A549 (cell line): ENCODE results near the gene TMEM63C. TPM values are rescaled to one million over a fixed set of nuclear protein-coding genes. Genes with fewer than 3 reads are reported as not detected.

Experiments used
- ATAC-seq, 2 experiments: fragments of 200-7000 bp in 1 of 2; fragments of >200 bp in 1 of 2; cut with Nextera tagmentation in 1 of 2; cut with Tn5 transposase in 1 of 2; 3 replicates each; pipeline versions ENCODE4 v1.8.0 to v1.9.1; 2018 to 2020; ENCODE audit warnings: mild to moderate bottlenecking in 1 of 2, moderate library complexity in 1 of 2
- CTCF ChIA-PET: fragments of 300-600 bp; sonication (Branson Sonifier 250); formaldehyde crosslinking; extraction: SDS; loops from one replicate; lab custom pipeline; 2021; ENCODE audit warnings: antibody characterized with exemption, inconsistent platforms; lab: Yijun Ruan, JAX
- POLR2A ChIA-PET: fragments of 350-600 bp; formaldehyde crosslinking; extraction: SDS; loops from one replicate; lab custom pipeline; 2021; ENCODE audit warnings: antibody characterized with exemption, inconsistent platforms; lab: Yijun Ruan, JAX
- DNase-seq, 2 experiments: peaks; one replicate each; pipeline versions ENCODE4 v3.0.0 to v3.0.0-alpha.2; 2011 to 2016; ENCODE audit warnings: low read depth in 1 of 2, low spot score in 1 of 2
- FAIRE-seq: peaks from 2 replicates; lab custom pipeline; 2011; peaks lifted over from hg19 to GRCh38; lab: Jason Lieb, UNC
- H3K27ac ChIP-seq, 2 experiments: fragments of >200 bp; sonication (Bioruptor Twin); formaldehyde crosslinking; 3 replicates each; pipeline ENCODE4 v1.5.1; 2016 to 2017
- H3K4me1 ChIP-seq: fragments of >200 bp; sonication (Bioruptor Twin); formaldehyde crosslinking; 3 replicates; pipeline ENCODE4 v1.6.1; 2016
- H3K4me2 ChIP-seq: fragments of >200 bp; sonication (Bioruptor Twin); formaldehyde crosslinking; 3 replicates; pipeline ENCODE4 v1.6.1; 2016
- H3K4me3 ChIP-seq: fragments of >200 bp; sonication (Bioruptor Twin); formaldehyde crosslinking; 3 replicates; pipeline ENCODE4 v1.5.1; 2016
- H3K9me3 ChIP-seq: fragments of >200 bp; sonication (Bioruptor Twin); formaldehyde crosslinking; 3 replicates; pipeline ENCODE4 v1.6.1; 2016
- CBX2 ChIP-seq: fragments of 200-600 bp; sonication (generic); IDR thresholded peaks from 2 replicates; pipeline ENCODE4 v1.6.1; 2016; ENCODE audit warnings: low read depth, mild to moderate bottlenecking, borderline replicate concordance
- CBX8 ChIP-seq: fragments of 200-600 bp; sonication (generic); IDR thresholded peaks from 2 replicates; pipeline ENCODE4 v1.6.1; 2016
- EHF ChIP-seq: fragments of 250-450 bp; sonication (Bioruptor Pico); IDR thresholded peaks from 2 replicates; pipeline ENCODE4 v1.5.0; 2020; ENCODE audit warnings: mild to moderate bottlenecking
- ESRRA ChIP-seq: fragments of 150-350 bp; IDR thresholded peaks from 2 replicates; pipeline ENCODE4 v1.6.1; 2014; ENCODE audit warnings: mild to moderate bottlenecking, low read length, borderline replicate concordance
- FOSB ChIP-seq: fragments of 250-450 bp; sonication (Bioruptor Pico); IDR thresholded peaks from 2 replicates; pipeline ENCODE4 v1.5.0; 2020; ENCODE audit warnings: mild to moderate bottlenecking, moderate library complexity
- HOXB13 ChIP-seq: fragments of 250-450 bp; sonication (Bioruptor Pico); IDR thresholded peaks from 2 replicates; pipeline ENCODE4 v1.5.0; 2020; ENCODE audit warnings: low read depth, mild to moderate bottlenecking, moderate library complexity
- MAFK ChIP-seq: fragments of 450-650 bp; IDR thresholded peaks from 2 replicates; pipeline ENCODE4 v1.6.1; 2014; ENCODE audit not compliant: partially characterized antibody
- NFE2L2 ChIP-seq: fragments of 150-350 bp; conservative IDR thresholded peaks from 2 replicates; pipeline ENCODE4 v1.6.1; 2014; ENCODE audit warnings: low read length
- POLR2AphosphoS2 ChIP-seq: conservative IDR thresholded peaks from 2 replicates; pipeline ENCODE4 v1.6.1; 2012; ENCODE audit warnings: low read length, improper control_type of control experiment, inconsistent platforms
- RFX5 ChIP-seq: fragments of 450-650 bp; IDR thresholded peaks from 2 replicates; pipeline ENCODE4 v1.7.1; 2014; ENCODE audit warnings: antibody characterized with exemption, mild to moderate bottlenecking, moderate library complexity
- SMC3 ChIP-seq: fragments of >200 bp; sonication (Bioruptor Twin); formaldehyde crosslinking; IDR thresholded peaks from 3 replicates; pipeline ENCODE4 v1.6.1; 2018; ENCODE audit warnings: inconsistent platforms
- SREBF2 ChIP-seq: fragments of 450-650 bp; IDR thresholded peaks from 2 replicates; pipeline ENCODE4 v1.6.1; 2014; ENCODE audit warnings: mild to moderate bottlenecking, moderate library complexity
- WGBS: methylation state at CpG from one replicate; pipeline ENCODE4 v1.1.6; 2017; ENCODE audit errors: missing lambda C conversion rate; 5-methylcytosine and 5-hydroxymethylcytosine counted together
- polyA minus RNA-seq: library from RNA; depleted of rRNA, polyadenylated mRNA; stranded (reverse); fragments of >200 nt; gene quantifications from 2 replicates; pipeline ENCODE4 v1.2.3, GENCODE V29; 2011; rRNA and poly(A)+ RNA removed
- polyA plus RNA-seq, 4 experiments: library from polyadenylated mRNA; depleted of rRNA in 3 of 4; stranded (reverse); fragments of >200 nt; fragmentation: RNase III in 1 of 4; extraction: RNeasy Plus Mini Kit Qiagen cat#74134 plus additional on column Dnase treatment in 1 of 4; gene quantifications; 2 replicates in 3 of 4; 3 replicates in 1 of 4; pipeline ENCODE4 v1.2.3, GENCODE V29; 2011 to 2017
- TF ChIP-seq, protein P1 (sequence below): IDR thresholded peaks from 2 replicates; pipeline ENCODE4 v1.6.1; 2012
- TF ChIP-seq, protein P2 (sequence below): fragments of >200 bp; sonication (Bioruptor Twin); formaldehyde crosslinking; IDR thresholded peaks from 3 replicates; pipeline ENCODE4 v1.5.1; 2016
- TF ChIP-seq, protein P3 (sequence below): fragments of 150-350 bp; IDR thresholded peaks from 2 replicates; pipeline ENCODE4 v1.6.1; 2014; ENCODE audit warnings: low read depth, mild to moderate bottlenecking, low read length

The TMEM63C gene, protein sequence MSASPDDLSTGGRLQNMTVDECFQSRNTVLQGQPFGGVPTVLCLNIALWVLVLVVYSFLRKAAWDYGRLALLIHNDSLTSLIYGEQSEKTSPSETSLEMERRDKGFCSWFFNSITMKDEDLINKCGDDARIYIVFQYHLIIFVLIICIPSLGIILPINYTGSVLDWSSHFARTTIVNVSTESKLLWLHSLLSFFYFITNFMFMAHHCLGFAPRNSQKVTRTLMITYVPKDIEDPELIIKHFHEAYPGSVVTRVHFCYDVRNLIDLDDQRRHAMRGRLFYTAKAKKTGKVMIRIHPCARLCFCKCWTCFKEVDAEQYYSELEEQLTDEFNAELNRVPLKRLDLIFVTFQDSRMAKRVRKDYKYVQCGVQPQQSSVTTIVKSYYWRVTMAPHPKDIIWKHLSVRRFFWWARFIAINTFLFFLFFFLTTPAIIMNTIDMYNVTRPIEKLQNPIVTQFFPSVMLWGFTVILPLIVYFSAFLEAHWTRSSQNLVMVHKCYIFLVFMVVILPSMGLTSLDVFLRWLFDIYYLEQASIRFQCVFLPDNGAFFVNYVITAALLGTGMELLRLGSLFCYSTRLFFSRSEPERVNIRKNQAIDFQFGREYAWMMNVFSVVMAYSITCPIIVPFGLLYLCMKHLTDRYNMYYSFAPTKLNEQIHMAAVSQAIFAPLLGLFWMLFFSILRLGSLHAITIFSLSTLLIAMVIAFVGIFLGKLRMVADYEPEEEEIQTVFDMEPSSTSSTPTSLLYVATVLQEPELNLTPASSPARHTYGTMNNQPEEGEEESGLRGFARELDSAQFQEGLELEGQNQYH
- polyA plus RNA-seq (2011; rRNA removed) (0.57 and 0.86 TPM in 2 replicates), polyA plus RNA-seq (2017; fragmentation: RNase III; extraction: RNeasy Plus Mini Kit Qiagen cat#74134 plus additional on column Dnase treatment) (0.43 to 0.91 TPM (median 0.73 TPM) in 3 replicates), polyA minus RNA-seq (1.2 and 2.1 TPM in 2 replicates)
- polyA plus RNA-seq (2012; cell fraction: cytosol; rRNA removed), result 0.26 and 0.40 TPM in 2 replicates
- 0.72 and 0.82 TPM in 2 replicates for polyA plus RNA-seq (2012; cell fraction: nucleus; rRNA removed)

DNA sequence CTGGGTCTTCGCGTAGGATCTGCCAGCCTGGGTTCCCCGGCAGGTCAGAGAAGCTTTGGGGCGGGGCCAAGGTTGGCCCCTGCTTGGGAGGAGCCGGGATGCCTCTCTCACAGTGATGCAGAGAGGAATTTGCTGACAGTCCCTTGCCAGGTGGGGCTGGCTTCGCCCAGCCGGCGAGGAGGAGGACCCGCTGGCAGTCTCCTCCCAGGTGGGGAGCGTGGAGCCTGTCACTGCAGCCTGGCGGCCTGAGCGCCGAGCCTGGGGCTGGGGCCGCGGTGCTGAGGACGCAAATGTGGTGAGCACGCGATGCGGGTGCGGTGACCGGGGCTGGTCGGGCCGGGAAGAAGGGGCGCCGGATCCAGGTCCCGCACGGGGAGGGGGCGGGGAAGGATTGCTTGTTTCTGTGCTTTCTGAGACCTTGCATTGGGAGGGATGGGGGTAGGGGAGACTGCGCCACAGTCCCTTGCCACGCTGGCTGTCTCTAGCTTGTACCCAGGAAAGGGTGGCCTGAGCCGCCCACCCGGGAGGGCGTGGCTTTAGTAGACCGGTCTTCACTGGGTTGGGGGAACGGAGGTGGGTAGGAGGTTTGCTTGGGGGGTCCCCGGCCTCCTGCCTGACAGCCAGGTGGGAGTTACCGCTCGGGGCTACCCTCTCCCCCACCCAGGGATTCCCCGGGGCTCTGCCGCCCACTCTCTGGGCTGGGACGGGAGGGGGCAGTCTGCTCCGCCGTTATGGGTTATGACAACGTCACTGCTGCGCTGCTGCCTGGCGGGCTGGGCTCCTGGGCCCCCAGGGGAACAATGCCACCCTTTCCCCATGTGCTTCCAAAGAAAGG, at the start of gene TMEM63C:
TMEM63C (plus strand) TSS at position 196 of the 835 bp plus-strand sequence. CDS start 37,016 bp downstream, outside the sequence.
- H3K4me1 ChIP-seq, result peaks cover 12% of the 10 kb centered on the region; the same call in 2 of the 3 replicates
- WGBS, result 3% methylated on average over 29 of the region's 46 CpGs
- peak within 1 kb of the TSS; percentile 94 for H3K4me2 ChIP-seq
- FAIRE-seq (no peak), ATAC-seq (peak; percentile 95), DNase-seq (peak; percentile 78 to 88)
- peak within 1 kb of the TSS; percentile 31 to 78 for H3K27ac ChIP-seq
- peak within 1 kb of the TSS; percentile 66 for H3K4me3 ChIP-seq
- POLR2A ChIA-PET, result no interaction called here
- no peak for TF ChIP-seq EHF (CRISPR knock-in tag)
- TF ChIP-seq, protein P1, sequence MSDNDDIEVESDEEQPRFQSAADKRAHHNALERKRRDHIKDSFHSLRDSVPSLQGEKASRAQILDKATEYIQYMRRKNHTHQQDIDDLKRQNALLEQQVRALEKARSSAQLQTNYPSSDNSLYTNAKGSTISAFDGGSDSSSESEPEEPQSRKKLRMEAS, result peak; percentile 62
- no peak for TF ChIP-seq RFX5
- TF ChIP-seq, protein P2, sequence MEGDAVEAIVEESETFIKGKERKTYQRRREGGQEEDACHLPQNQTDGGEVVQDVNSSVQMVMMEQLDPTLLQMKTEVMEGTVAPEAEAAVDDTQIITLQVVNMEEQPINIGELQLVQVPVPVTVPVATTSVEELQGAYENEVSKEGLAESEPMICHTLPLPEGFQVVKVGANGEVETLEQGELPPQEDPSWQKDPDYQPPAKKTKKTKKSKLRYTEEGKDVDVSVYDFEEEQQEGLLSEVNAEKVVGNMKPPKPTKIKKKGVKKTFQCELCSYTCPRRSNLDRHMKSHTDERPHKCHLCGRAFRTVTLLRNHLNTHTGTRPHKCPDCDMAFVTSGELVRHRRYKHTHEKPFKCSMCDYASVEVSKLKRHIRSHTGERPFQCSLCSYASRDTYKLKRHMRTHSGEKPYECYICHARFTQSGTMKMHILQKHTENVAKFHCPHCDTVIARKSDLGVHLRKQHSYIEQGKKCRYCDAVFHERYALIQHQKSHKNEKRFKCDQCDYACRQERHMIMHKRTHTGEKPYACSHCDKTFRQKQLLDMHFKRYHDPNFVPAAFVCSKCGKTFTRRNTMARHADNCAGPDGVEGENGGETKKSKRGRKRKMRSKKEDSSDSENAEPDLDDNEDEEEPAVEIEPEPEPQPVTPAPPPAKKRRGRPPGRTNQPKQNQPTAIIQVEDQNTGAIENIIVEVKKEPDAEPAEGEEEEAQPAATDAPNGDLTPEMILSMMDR, result no peak
- TF ChIP-seq SREBF2, result no peak
- TF ChIP-seq MAFK, result peak; percentile 50
- CTCF ChIA-PET, result interaction anchor here (0.5 to 1.2 kb wide), 5 partner anchors 26 to 135 kb away, joined by 3 to 8 read pairs (median 3); no protein-coding TSS in a partner anchor
- no peaks in the 10 kb centered on the region for H3K9me3 ChIP-seq

DNA sequence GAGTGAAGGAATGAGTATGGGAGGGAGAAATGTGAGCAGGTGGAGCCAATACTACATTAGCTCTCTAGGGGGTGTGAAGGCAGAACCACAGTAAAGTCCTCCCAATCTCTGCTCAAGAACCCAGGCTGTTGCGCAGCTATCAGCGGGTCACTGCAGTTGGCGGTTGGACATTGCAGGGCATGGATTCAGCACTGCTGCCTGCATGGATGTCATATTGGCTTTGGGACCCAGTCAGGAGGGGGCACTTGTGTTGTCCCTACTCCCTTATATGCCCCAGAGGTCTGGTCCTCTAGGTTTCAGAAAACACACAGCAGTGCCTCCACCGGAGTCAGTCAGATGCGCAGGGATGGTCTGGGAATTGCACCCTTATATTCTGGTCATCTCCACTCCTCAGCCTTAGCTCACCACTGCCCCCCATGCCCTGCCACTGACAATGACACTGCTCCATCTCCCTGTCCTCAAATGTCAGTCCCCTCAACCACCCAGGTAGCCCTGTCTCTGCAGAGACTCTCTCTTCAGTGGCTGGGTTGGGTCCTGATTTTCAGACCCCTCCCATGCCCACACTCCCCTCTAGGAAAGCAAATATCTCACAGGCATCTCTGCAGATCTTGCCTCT, 49.6 kb upstream of the TMEM63C start:
- FAIRE-seq, result no peak
- TF ChIP-seq POLR2AphosphoS2, result no peak
- no peak for TF ChIP-seq ESRRA
- TF ChIP-seq HOXB13, result no peak
- no peak for TF ChIP-seq NFE2L2
- no peak for TF ChIP-seq SMC3
- no peak for TF ChIP-seq CBX2
- TF ChIP-seq FOSB (CRISPR knock-in tag), result no peak
- no peak for TF ChIP-seq CBX8
- TF ChIP-seq, protein P3, sequence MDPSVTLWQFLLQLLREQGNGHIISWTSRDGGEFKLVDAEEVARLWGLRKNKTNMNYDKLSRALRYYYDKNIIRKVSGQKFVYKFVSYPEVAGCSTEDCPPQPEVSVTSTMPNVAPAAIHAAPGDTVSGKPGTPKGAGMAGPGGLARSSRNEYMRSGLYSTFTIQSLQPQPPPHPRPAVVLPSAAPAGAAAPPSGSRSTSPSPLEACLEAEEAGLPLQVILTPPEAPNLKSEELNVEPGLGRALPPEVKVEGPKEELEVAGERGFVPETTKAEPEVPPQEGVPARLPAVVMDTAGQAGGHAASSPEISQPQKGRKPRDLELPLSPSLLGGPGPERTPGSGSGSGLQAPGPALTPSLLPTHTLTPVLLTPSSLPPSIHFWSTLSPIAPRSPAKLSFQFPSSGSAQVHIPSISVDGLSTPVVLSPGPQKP, result no peak
- ATAC-seq, result 0 out of 6 replicates have a peak, but pooled peaks of 1 of the 2 experiments have one; percentile 20
- Histone ChIP-seq H3K4me2 (no peak overlapping the region), H3K27ac (no peak overlapping the region), H3K4me1 (no peaks in the 10 kb centered on the region), H3K9me3 (no peaks in the 10 kb centered on the region), H3K4me3 (no peak overlapping the region)
- no peak for DNase-seq
- ChIA-PET POLR2A (no interaction called here), CTCF (interaction anchor here (0.8 to 3.9 kb wide), 4 partner anchors 11 to 183 kb away, joined by 3 to 13 read pairs (median 8); no protein-coding TSS in a partner anchor)
- WGBS, result 50% methylated on average over 5 of the region's 5 CpGs
